AG04450 (cell line): ENCODE results near the gene PWP2. TPM values are rescaled to one million over a fixed set of nuclear protein-coding genes. Genes with fewer than 3 reads are reported as not detected.
"Not testable (repeated sequence)": the region's sequence is repeated elsewhere in the genome, so short reads cannot be mapped to it uniquely, and the experiment has no call there.

Experiments
- CTCF ChIA-PET: fragments of 300-600, 350-600 bp; formaldehyde crosslinking; extraction: SDS; loops from one replicate; lab custom pipeline; 2022; ENCODE audit warnings: antibody characterized with exemption, inconsistent platforms; lab: Charles Lee
- POLR2A ChIA-PET: fragments of 350-600 bp; formaldehyde crosslinking; extraction: SDS; loops from one replicate; lab custom pipeline; 2021; ENCODE audit warnings: antibody characterized with exemption, inconsistent platforms; lab: Yijun Ruan, JAX
- DNase-seq: peaks from one replicate; pipeline ENCODE4 v3.0.0-alpha.2; 2011; ENCODE audit warnings: low read depth, low spot score
- H3K27ac ChIP-seq: one replicate; pipeline ENCODE4 v1.5.1; 2012; ENCODE audit warnings: low read depth, low read length, control low read depth
- H3K27me3 ChIP-seq: one replicate; pipeline ENCODE4 v1.6.0; 2012; ENCODE audit warnings: low read length; ENCODE audit not compliant: control insufficient read depth, insufficient read depth
- H3K4me3 ChIP-seq: 2 replicates; pipeline ENCODE4 v1.5.1; 2011; ENCODE audit warnings: mild to moderate bottlenecking, low read depth, low read length, control low read depth
- H3K9me3 ChIP-seq: 2 replicates; pipeline ENCODE4 v1.5.1; 2012; ENCODE audit warnings: low read length; ENCODE audit not compliant: control insufficient read depth, insufficient read depth
- polyA plus RNA-seq: library from polyadenylated mRNA; depleted of rRNA; stranded (reverse); fragments of >200 nt; gene quantifications from 2 replicates; pipeline ENCODE4 v1.2.3, GENCODE V29; 2011

Gene PWP2
- polyA plus RNA-seq, 1 experiment = 12.1 TPM

DNA sequence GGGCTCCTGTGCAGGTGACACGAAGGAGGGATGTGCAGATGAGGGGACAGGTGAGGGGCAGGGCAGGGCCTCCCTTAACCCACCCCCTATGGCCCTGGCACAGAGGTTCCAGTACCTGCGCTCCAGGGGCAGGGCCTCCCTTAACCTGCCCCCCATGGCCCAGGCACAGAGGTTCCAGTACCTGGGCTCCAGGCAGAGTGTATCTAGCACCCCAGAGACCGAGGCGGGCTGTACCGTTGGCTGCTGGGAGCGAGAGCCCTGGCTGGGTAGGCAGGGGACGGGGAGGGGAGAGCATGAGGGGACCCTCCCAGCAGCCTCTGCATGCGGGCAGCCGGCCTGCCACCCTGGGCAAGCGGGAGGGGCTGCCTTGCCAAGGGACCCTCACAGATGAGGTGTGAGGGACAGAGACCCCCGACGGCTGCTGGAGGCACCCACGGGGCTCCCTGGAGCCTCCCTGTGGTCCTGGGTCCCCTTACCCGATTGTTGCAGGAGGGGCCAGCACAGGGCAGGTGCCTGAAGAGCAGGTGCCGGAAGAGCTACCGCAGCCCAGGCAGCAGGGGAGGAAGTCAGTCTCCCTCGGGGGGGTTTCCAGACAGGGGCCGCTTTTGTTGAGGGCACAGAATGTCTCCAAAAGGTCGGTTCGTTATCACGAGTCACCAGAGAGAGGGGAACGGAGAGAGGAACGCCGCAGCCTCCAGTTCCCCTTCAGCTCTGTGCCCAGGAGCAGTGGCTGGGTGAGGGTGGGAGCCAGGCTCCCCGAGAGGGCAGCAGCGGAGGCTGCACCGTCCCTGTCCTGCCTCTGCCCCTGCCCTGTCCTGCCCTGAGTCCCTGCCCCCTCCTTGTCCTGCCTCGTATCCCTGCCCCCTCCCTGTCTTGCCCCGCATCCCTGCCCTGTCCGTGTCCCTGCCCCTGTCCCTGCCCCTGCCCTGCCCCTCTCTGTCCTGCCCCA lies 52.4 kb downstream of the PWP2 start:
- DNase-seq, H3K4me3 ChIP-seq, CTCF ChIA-PET, H3K27ac ChIP-seq, H3K9me3 ChIP-seq, H3K27me3 ChIP-seq, POLR2A ChIA-PET: not testable (repeated sequence)

- H3K27me3 ChIP-seq, H3K4me3 ChIP-seq, CTCF ChIA-PET, DNase-seq, H3K9me3 ChIP-seq, POLR2A ChIA-PET, H3K27ac ChIP-seq: not testable (repeated sequence)
Observed at GRCh38 chr21:44160298-44160672, 53.1 kb downstream of the PWP2 start.

GRCh38 chr21:44160821-44161220 lies 53.6 kb downstream of the PWP2 start:
- H3K4me3 ChIP-seq, DNase-seq, POLR2A ChIA-PET, H3K9me3 ChIP-seq, H3K27ac ChIP-seq, H3K27me3 ChIP-seq, CTCF ChIA-PET: not testable (repeated sequence)

GRCh38 chr21:44163167-44163653 lies 56.0 kb downstream of the PWP2 start:
- H3K27me3 ChIP-seq, H3K27ac ChIP-seq, H3K4me3 ChIP-seq, H3K9me3 ChIP-seq, CTCF ChIA-PET, DNase-seq, POLR2A ChIA-PET: not testable (repeated sequence)

DNA sequence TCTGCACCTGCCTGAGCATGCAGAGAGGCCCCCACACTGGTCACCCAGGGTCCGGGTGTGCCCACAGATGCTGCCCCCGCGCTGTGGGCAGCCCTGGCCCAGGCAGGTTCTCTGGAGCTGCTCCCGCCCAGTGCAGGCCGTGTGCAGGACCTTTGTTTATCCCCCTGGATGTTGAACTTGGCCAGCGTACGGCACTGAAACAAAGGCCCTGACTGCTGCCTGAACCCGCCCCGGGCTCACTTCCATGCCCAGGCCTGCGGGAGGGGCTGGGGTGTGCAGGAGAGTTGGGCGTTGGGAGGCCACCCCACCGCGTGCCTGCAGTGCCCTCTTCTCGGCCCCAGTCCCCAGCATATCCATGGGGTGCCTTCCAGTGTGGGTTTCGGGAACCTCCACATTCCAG lies 58.7 kb downstream of the PWP2 start:
- H3K27ac ChIP-seq, DNase-seq, H3K27me3 ChIP-seq, H3K9me3 ChIP-seq, H3K4me3 ChIP-seq, CTCF ChIA-PET, POLR2A ChIA-PET: not testable (repeated sequence)

DNA sequence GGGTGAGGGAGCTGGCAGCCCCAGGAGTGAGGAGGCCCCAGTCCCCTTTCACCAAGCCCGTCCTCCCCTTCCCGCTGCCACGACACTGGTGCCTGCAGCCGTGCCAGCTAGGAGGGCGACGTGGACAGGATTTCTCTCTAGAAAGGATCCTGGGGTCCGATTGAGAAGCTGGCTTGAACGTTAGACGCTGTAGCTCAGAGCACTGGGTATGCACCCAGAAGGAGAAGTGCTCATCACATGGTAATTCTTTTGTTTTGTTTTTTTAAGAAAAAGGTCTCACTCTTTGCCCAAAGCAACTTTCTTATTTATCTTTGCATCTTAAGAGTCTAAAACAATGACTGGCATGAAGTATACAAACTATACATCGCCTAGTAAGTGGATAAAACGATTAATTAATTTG lies 60.3 kb downstream of the PWP2 start:
- POLR2A ChIA-PET, DNase-seq, CTCF ChIA-PET, H3K9me3 ChIP-seq, H3K27me3 ChIP-seq, H3K4me3 ChIP-seq, H3K27ac ChIP-seq: not testable (repeated sequence)

DNA sequence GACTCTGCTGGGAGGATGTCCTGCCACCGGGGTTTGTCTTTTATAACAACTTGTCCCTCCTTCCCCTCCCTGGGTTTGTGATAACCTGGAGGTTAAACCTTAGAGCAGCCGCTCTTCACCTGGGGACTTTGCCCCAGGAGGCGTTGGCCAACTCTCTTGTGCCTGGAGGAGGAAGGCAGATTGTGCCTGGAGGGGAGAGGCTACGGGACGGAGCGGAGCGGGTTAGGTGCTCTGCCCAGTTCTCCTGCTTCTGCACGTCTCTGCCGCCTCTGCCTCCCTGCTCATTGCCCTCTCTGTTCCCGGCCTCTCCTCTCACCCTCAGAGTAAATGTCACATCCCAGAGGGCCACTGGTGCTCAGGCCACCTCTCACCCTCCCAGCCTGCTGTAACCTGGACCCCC lies 63.1 kb downstream of the PWP2 start:
- H3K9me3 ChIP-seq, H3K4me3 ChIP-seq, H3K27me3 ChIP-seq, POLR2A ChIA-PET, CTCF ChIA-PET, DNase-seq, H3K27ac ChIP-seq: not testable (repeated sequence)

GRCh38 chr21:44170863-44171262 lies 63.7 kb downstream of the PWP2 start:
- DNase-seq, H3K27me3 ChIP-seq, H3K4me3 ChIP-seq, CTCF ChIA-PET, H3K27ac ChIP-seq, H3K9me3 ChIP-seq, POLR2A ChIA-PET: not testable (repeated sequence)

- H3K4me3 ChIP-seq, DNase-seq, H3K27me3 ChIP-seq, CTCF ChIA-PET, POLR2A ChIA-PET, H3K27ac ChIP-seq, H3K9me3 ChIP-seq: not testable (repeated sequence)
Observed at GRCh38 chr21:44171962-44172572, 64.9 kb downstream of the PWP2 start.

- H3K27me3 ChIP-seq, CTCF ChIA-PET, H3K4me3 ChIP-seq, H3K27ac ChIP-seq, POLR2A ChIA-PET, H3K9me3 ChIP-seq, DNase-seq: not testable (repeated sequence)
Observed at GRCh38 chr21:44172741-44173140, 65.5 kb downstream of the PWP2 start.

- H3K9me3 ChIP-seq, POLR2A ChIA-PET, CTCF ChIA-PET, H3K27me3 ChIP-seq, H3K27ac ChIP-seq, H3K4me3 ChIP-seq, DNase-seq: not testable (repeated sequence)
Observed at GRCh38 chr21:44175189-44175588, 68.0 kb downstream of the PWP2 start.

DNA sequence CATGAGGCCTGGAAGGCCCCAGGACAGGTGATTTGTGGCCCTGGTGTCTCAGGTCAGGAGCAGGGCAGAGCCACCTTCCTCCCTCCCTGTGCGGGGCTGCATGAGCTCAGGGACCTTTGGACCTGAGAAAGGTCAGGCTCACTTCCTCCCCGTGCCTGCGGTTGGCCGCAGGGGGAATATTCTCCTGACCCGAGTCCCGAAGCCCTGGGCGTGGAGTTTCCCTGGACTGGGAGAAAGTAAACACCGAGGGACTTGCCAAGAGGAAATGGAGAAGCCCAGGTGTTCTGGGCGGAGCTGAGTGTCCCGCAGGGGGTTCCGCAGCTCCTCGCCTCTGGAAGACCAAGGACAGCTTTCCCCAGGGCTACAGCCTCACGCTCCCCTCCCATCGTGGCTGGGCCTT lies 68.9 kb downstream of the PWP2 start:
- H3K4me3 ChIP-seq, DNase-seq, H3K27me3 ChIP-seq, H3K9me3 ChIP-seq, CTCF ChIA-PET, H3K27ac ChIP-seq, POLR2A ChIA-PET: not testable (repeated sequence)
